AG04450 (cell line): Measurements from ENCODE around the gene PGS1. TPM values are rescaled to one million over a fixed set of nuclear protein-coding genes. Genes with fewer than 3 reads are reported as not detected.

Source experiments
- CTCF ChIA-PET: fragments of 300-600, 350-600 bp; formaldehyde crosslinking; extraction: SDS; loops from one replicate; lab custom pipeline; 2022; ENCODE audit warnings: antibody characterized with exemption, inconsistent platforms; lab: Charles Lee
- POLR2A ChIA-PET: fragments of 350-600 bp; formaldehyde crosslinking; extraction: SDS; loops from one replicate; lab custom pipeline; 2021; ENCODE audit warnings: antibody characterized with exemption, inconsistent platforms; lab: Yijun Ruan, JAX
- DNase-seq: peaks from one replicate; pipeline ENCODE4 v3.0.0-alpha.2; 2011; ENCODE audit warnings: low read depth, low spot score
- H3K27ac ChIP-seq: one replicate; pipeline ENCODE4 v1.5.1; 2012; ENCODE audit warnings: low read depth, low read length, control low read depth
- H3K27me3 ChIP-seq: one replicate; pipeline ENCODE4 v1.6.0; 2012; ENCODE audit warnings: low read length; ENCODE audit not compliant: control insufficient read depth, insufficient read depth
- H3K4me3 ChIP-seq: 2 replicates; pipeline ENCODE4 v1.5.1; 2011; ENCODE audit warnings: mild to moderate bottlenecking, low read depth, low read length, control low read depth
- H3K9me3 ChIP-seq: 2 replicates; pipeline ENCODE4 v1.5.1; 2012; ENCODE audit warnings: low read length; ENCODE audit not compliant: control insufficient read depth, insufficient read depth
- CTCF ChIP-seq: IDR thresholded peaks from 2 replicates; pipeline ENCODE4 v1.5.1; 2011; ENCODE audit warnings: low read depth, low read length, control low read depth, inconsistent platforms
- polyA plus RNA-seq: library from polyadenylated mRNA; depleted of rRNA; stranded (reverse); fragments of >200 nt; gene quantifications from 2 replicates; pipeline ENCODE4 v1.2.3, GENCODE V29; 2011

The PGS1 gene
- polyA plus RNA-seq, 1 experiment: 31.0 TPM

DNA sequence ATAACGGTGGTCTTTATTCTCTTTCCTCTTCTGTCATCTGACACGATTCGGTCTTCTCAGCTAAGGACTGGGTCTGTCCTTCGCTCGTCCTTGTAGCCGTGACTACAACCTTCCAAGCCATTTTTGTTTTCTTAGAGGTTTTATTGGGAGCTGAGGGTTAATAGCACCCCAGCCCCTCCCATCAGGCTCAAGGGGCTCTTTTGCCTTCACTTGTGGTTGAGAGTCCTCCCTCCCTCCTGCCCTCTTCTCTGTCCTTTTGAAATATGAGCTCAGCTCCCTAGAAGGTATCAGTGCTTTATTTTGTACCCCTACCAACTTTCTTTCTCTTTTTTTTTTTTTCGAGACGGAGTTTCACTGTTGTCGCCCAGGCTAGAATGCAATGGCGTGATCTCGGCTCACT lies 43.2 kb upstream of the PGS1 start:
- Histone ChIP-seq H3K4me3 (no peak overlapping the region), H3K9me3 (no peaks in the 10 kb centered on the region), H3K27ac (peak overlapping the region; percentile 67), H3K27me3 (no peaks in the 10 kb centered on the region)
- no peak for TF ChIP-seq CTCF
- POLR2A ChIA-PET: interaction anchor here (0.5 to 1.8 kb wide), 4 partner anchors 10 to 377 kb away, joined by 4 to 6 read pairs (median 5); partner anchors contain the start of genes SOCS3 and TNRC6C
- CTCF ChIA-PET: interaction anchor here (1.1 kb wide), 1 partner anchor 9 kb away, joined by 3 read pairs; no protein-coding TSS in a partner anchor
- DNase-seq: no peak

GRCh38 chr17:78337244-78338109 lies 41.0 kb upstream of the PGS1 start:
- H3K4me3 ChIP-seq: no peak overlapping the region
- ChIA-PET POLR2A (no interaction called here), CTCF (no interaction called here)
- TF ChIP-seq CTCF: no peak
- no peak for DNase-seq
- H3K27ac ChIP-seq: peak overlapping the region; percentile 84
- H3K27me3 ChIP-seq: no peaks in the 10 kb centered on the region
- H3K9me3 ChIP-seq: no peaks in the 10 kb centered on the region

- Histone ChIP-seq H3K27me3 (no peaks in the 10 kb centered on the region), H3K4me3 (no peak overlapping the region), H3K27ac (no peak overlapping the region), H3K9me3 (no peaks in the 10 kb centered on the region)
- POLR2A ChIA-PET: no interaction called here
- no peak for DNase-seq
- CTCF ChIA-PET: no interaction called here
- no peak for TF ChIP-seq CTCF
These were observed 39.8 kb upstream of the PGS1 start for GRCh38 chr17:78338486-78339259.

DNA sequence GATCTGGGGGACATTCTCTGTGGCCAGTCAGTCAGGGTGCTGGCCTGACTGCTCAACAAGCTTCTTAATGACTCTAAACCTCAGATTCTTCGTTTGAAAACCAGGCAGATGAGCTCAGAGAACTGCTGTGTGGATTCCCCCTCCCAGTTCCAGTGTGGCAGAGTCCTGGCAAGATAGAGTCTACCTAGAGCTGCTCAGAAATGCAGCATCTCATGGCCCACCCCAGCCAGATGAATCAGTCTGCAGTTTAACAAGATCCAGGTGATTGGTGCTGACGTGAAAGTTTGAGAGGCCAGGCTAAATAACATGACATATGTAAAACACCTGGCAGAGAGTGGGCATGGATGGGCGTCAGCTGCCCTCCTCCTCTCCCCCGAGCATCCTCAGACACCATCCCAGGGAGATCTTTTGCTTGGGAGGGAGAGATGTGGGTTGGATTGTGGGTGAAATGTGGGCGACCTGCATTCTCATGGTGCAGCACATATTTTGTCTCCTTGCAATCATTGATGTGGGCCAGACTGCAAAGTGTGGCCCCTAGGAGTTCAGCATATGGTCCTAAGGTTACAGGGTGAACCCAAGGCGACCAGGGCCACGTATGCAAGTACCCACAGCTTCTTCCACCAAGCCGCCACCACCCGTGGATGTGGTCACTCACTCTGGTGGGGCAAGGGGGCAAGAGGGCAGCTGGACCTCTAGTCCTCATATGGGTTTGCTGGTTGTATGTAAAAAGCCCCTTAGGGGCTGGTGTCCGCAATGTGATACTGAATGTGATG lies 38.1 kb upstream of the PGS1 start:
- TF ChIP-seq CTCF: no peak
- Histone ChIP-seq H3K27me3 (no peaks in the 10 kb centered on the region), H3K4me3 (no peak overlapping the region), H3K27ac (no peak overlapping the region), H3K9me3 (no peaks in the 10 kb centered on the region; the same call in 1 of the 2 replicates)
- ChIA-PET POLR2A (interaction anchor here (1.1 to 2.6 kb wide), 2 partner anchors 19 to 20 kb away, joined by 4 to 21 read pairs; partner anchors contain the start of gene SOCS3), CTCF (interaction anchor here (1.4 kb wide), 1 partner anchor 20 kb away, joined by 4 read pairs; no protein-coding TSS in a partner anchor)
- no peak for DNase-seq
